ENCODE data around the gene ZFYVE16.
A peak's percentile ranks its signal among the peaks of the same experiment; 100 is the strongest.
"Not testable (repeated sequence)": the region's sequence is repeated elsewhere in the genome, so short reads cannot be mapped to it uniquely, and the experiment has no call there.

ZFYVE16 gene

GRCh38 chr5:80411589-80412219, 3.8 kb downstream of the ZFYVE16 start:
- peak; percentile 7 for DNase-seq

- DNase-seq, result no peak
Measured at GRCh38 chr5:80414113-80414512, 6.2 kb downstream of the ZFYVE16 start.

GRCh38 chr5:80417973-80418372, 10.1 kb downstream of the ZFYVE16 start:
- no peak for DNase-seq

GRCh38 chr5:80424365-80424764, 16.5 kb downstream of the ZFYVE16 start:
- DNase-seq, result not testable (repeated sequence)

GRCh38 chr5:80435476-80435875, 27.6 kb downstream of the ZFYVE16 start:
- no peak for DNase-seq

- DNase-seq, result no peak
Measured at GRCh38 chr5:80437326-80437725, 29.5 kb downstream of the ZFYVE16 start.

- DNase-seq, result no peak
Measured at GRCh38 chr5:80438739-80439138, 30.9 kb downstream of the ZFYVE16 start.

GRCh38 chr5:80439213-80439612, 31.3 kb downstream of the ZFYVE16 start:
- no peak for DNase-seq

- no peak for DNase-seq
Measured at GRCh38 chr5:80442742-80443141, 34.9 kb downstream of the ZFYVE16 start.

GRCh38 chr5:80453366-80453765, 45.5 kb downstream of the ZFYVE16 start:
- DNase-seq, result no peak

GRCh38 chr5:80463269-80463668, 55.4 kb downstream of the ZFYVE16 start:
- no peak for DNase-seq

GRCh38 chr5:80466669-80467485, 59.0 kb downstream of the ZFYVE16 start:
- no peak for DNase-seq

- DNase-seq, result no peak
Measured at GRCh38 chr5:80468131-80468530, 60.3 kb downstream of the ZFYVE16 start.

- DNase-seq, result not testable (repeated sequence)
Measured at GRCh38 chr5:80470631-80471030, 62.8 kb downstream of the ZFYVE16 start.

- DNase-seq, result peak; percentile 54
Measured at GRCh38 chr5:80474929-80475328, 67.1 kb downstream of the ZFYVE16 start.

- no peak for DNase-seq
Measured at GRCh38 chr5:80479713-80480112, 71.8 kb downstream of the ZFYVE16 start.

GRCh38 chr5:80480354-80480753, 72.5 kb downstream of the ZFYVE16 start:
- no peak for DNase-seq

GRCh38 chr5:80481019-80481893, 73.4 kb downstream of the ZFYVE16 start:
- DNase-seq, result peak; percentile 66

- no peak for DNase-seq
Measured at GRCh38 chr5:80482578-80482977, 74.7 kb downstream of the ZFYVE16 start.

GRCh38 chr5:80483636-80484232, 75.9 kb downstream of the ZFYVE16 start:
- DNase-seq, result no peak

GRCh38 chr5:80487444-80487828, 79.6 kb downstream of the ZFYVE16 start:
- DNase-seq, result no peak

GRCh38 chr5:80487829-80488721, 80.2 kb downstream of the ZFYVE16 start, which contains the start of gene FAM151B:
Gene FAM151B (plus strand): TSS chr5:80488100. CDS start chr5:80488124, 24 bp downstream.
- peak; percentile 99 for DNase-seq
